GM13977 (cell line): ENCODE data around the gene MINAR1.

Source experiments
- DNase-seq: peaks from one replicate; pipeline ENCODE4 v3.0.0; 2012; ENCODE audit warnings: low spot score
- CTCF ChIP-seq: IDR thresholded peaks from 2 replicates; pipeline ENCODE4 v1.5.1; 2012; ENCODE audit warnings: mild to moderate bottlenecking, control low read depth; ENCODE audit not compliant: insufficient read depth; ENCODE audit errors: extremely low read depth, missing control alignments
- in situ Hi-C: fragments of 300-500 bp; cut with MboI; formaldehyde crosslinking; loops from one replicate; pipeline ENCODE4 v1.12.0; 2022; ENCODE audit warnings: low sequenced_read_pairs, low pct_unique_long_range_greater_than_20kb, mixed read lengths, inconsistent platforms; ENCODE audit not compliant: unreplicated experiment

MINAR1 gene

GRCh38 chr15:79463043-79463780 is 31.1 kb downstream of the MINAR1 start:
- DNase-seq, result no peak
- in situ Hi-C loops, result no loop called here
- TF ChIP-seq CTCF, result no peak

- in situ Hi-C loops, result no loop called here
- no peak for DNase-seq
- no peak for TF ChIP-seq CTCF
These were observed 31.7 kb downstream of the MINAR1 start for GRCh38 chr15:79463781-79464270.

- in situ Hi-C loops, result no loop called here
These were observed 34.4 kb downstream of the MINAR1 start for GRCh38 chr15:79466488-79466887.

GRCh38 chr15:79467865-79468586 is 35.9 kb downstream of the MINAR1 start:
- in situ Hi-C loops, result no loop called here
- no peak for DNase-seq
- no peak for TF ChIP-seq CTCF

More at GRCh38 chr15:79466488-79466887, 34.4 kb downstream of the MINAR1 start:
- no peak for DNase-seq
- no peak for TF ChIP-seq CTCF

- no peak for TF ChIP-seq CTCF
- no peak for DNase-seq
- in situ Hi-C loops, result no loop called here
These were observed 40.3 kb downstream of the MINAR1 start for GRCh38 chr15:79472446-79472845.

- TF ChIP-seq CTCF, result no peak
- in situ Hi-C loops, result no loop called here
- no peak for DNase-seq
These were observed 42.1 kb downstream of the MINAR1 start for GRCh38 chr15:79474252-79474651.
